ENCODE results near the gene PSMG3.

The PSMG3 gene

DNA sequence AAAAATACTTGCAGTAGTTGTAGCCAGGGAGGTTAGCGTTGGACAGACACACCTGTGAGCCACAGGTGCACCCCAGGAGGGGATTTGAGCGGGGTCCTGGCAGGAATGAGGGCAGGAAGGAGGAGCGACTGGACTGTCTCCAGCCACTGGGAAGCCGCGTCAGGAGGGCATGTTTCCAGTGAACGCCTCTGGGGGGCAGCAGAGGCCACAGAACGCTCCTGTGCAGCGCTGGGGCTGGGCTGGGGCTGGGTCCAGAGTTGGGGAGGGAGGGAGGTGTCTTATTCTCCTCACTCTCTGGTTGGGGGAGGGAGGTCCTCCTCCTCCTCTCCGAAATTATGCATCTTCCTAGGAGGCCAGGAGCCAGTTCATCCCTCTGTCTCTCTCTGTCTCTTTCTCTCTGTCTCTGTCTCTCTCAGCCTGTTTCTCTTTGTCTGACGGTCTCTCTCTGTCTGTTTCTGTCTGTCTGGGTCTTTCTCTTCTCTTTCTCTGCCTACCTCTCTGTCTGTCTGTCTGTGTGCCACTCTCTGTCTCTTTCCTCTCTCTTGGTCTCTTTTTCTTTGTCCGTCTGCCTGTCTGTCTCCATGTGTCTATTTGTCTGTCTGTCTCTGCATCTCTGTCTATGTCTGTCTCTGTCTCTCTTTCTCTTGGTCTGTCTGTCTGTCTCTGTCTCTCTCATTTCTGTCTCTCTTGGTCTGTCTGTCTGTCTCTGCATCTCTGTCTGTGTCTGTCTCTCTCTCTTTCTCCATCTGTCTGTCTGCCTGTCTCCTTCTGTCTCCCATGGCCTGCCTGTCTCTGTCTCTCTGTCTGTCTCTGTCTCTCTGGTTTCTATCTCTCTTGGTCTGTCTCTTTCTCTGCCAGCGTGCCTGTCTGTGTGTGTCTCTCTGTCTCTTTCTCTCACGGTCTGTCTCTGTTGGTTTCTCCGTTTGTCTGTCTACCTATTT is 9.9 kb upstream of the PSMG3 start:
- H3K27ac Mint-ChIP-seq = peak overlapping the region; percentile 1
- peaks cover 5% of the 10 kb centered on the region for H3K27me3 Mint-ChIP-seq

GRCh38 chr7:1578513-1578912 is 8.7 kb upstream of the PSMG3 start:
- Mint-ChIP-seq H3K27me3 (peaks cover 5% of the 10 kb centered on the region), H3K9me3 (peaks cover 12% of the 10 kb centered on the region), H3K27ac (peak overlapping the region; percentile 1), H3K4me3 (no peak overlapping the region), H3K36me3 (ENCODE audit: low read depth) (peaks cover 13% of the 10 kb centered on the region), H3K4me1 (ENCODE audit: low read depth) (peaks cover 30% of the 10 kb centered on the region)
- intact Hi-C loops (cut with micrococcal nuclease) = no loop called here

More for the DNA sequence above, 9.9 kb upstream of the PSMG3 start:
- Mint-ChIP-seq H3K4me3 (no peak overlapping the region), H3K4me1 (ENCODE audit: low read depth) (peaks cover 23% of the 10 kb centered on the region), H3K36me3 (ENCODE audit: low read depth) (peaks cover 6% of the 10 kb centered on the region), H3K9me3 (peaks cover 12% of the 10 kb centered on the region)
- intact Hi-C loops (cut with micrococcal nuclease) = loop anchor here (1.0 kb wide), 1 partner anchor 769 kb away; no protein-coding TSS in a partner anchor

DNA sequence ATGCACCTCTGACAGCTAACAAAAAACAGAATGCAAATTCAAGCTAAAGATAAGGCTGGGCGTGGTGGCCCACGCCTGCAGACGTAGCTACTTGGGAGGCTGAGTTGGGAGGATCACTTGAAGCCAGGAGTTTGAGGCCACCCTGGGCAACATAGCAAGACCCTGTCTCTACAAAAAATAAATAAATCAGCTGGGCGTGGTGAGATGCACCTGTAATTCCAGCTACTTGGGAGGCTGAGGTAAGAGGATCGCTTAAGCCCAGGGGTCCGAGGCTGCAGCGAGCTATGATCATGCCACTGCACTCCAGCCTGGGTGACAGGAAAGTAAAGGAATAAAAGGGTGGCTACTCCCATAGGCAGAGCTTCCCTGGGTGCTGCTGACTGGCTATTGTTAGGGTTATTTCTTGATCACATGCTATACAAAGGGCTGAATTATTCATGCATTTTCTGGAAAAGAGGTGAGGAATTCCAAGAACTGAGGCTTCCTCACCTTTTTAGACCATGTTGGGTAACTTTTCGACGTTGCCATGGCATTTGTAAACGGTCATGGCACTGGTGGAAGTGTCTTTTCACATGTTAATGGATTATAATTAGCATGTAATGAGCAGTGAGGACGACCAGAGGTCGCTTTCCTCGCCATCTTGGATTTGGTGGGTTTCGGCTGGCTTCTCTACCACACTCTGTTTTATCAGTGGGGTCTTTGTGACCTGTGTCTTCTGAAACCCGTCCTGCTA is 6.9 kb upstream of the PSMG3 start:
- H3K4me3 Mint-ChIP-seq = no peak overlapping the region
- peaks cover 47% of the 10 kb centered on the region for H3K4me1 Mint-ChIP-seq (ENCODE audit: low read depth)
- intact Hi-C loops (cut with micrococcal nuclease) = no loop called here
- H3K27ac Mint-ChIP-seq = no peak overlapping the region
- H3K27me3 Mint-ChIP-seq = peaks cover 5% of the 10 kb centered on the region
- H3K36me3 Mint-ChIP-seq (ENCODE audit: low read depth) = peaks cover 20% of the 10 kb centered on the region
- H3K9me3 Mint-ChIP-seq = peaks cover 12% of the 10 kb centered on the region

DNA sequence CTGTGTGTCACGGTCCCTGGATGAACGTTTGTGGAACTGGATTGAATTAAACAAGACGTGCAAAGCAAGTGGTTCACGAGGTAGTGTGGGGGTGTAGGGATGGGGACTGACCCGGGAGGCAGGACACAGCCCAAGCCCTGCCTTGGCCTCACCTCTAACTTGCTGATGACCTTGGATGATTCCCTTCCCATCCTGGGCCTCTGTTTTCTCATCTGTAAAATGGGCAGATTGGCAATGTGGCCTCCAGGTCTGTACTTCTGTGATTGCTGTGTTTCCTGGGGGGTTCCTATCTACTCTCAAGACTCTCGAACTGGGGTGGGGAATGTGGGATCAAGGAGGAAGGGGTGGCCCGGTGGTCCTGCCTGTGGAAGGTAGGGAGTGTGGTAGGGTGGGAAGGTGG is 6.0 kb upstream of the PSMG3 start:
- H3K4me1 Mint-ChIP-seq (ENCODE audit: low read depth) = peaks cover 54% of the 10 kb centered on the region
- intact Hi-C loops (cut with micrococcal nuclease) = no loop called here
- H3K9me3 Mint-ChIP-seq = peaks cover 12% of the 10 kb centered on the region
- no peak overlapping the region for H3K4me3 Mint-ChIP-seq
- no peak overlapping the region for H3K27ac Mint-ChIP-seq
- peaks cover 5% of the 10 kb centered on the region for H3K27me3 Mint-ChIP-seq
- peaks cover 21% of the 10 kb centered on the region for H3K36me3 Mint-ChIP-seq (ENCODE audit: low read depth)

DNA sequence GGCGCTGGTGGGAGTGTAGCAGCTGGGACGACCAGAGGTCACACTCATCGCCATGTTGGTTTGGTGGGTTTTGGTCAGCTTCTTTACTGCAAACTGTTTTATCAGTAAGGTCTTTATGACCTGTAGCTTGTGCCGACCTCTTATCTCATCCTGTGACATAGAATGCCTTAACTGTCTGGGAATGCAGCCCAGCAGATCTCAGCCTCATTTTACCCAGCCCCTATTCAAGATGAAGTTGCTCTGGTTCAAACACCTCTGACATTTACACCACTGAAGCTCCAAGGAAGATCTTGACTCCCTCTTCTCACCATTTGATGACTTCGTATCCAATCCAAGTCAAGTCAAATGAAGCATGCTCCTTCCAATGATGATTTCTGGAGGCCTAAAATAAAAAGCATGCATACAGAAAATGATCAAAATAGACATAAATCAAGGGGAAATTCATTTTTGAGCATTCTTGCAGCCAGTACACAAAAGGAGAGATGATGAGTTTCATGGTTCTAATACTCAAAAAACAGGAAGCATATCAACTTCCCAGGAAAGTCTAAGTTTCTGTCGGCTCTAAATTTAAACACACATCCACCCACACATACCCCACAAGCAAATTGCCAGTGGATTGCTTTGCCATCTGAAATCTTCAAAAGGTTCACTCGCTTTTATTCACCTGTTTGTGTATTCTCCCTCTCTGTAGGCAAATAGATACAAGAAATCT is 2.4 kb upstream of the PSMG3 start:
- no peaks in the 10 kb centered on the region for H3K9me3 Mint-ChIP-seq
- H3K27me3 Mint-ChIP-seq = no peaks in the 10 kb centered on the region
- H3K4me1 Mint-ChIP-seq (ENCODE audit: low read depth) = peaks cover 53% of the 10 kb centered on the region
- H3K36me3 Mint-ChIP-seq (ENCODE audit: low read depth) = peaks cover 43% of the 10 kb centered on the region
- intact Hi-C loops (cut with micrococcal nuclease) = no loop called here
- H3K4me3 Mint-ChIP-seq = peak overlapping the region; percentile 15
- peak overlapping the region; percentile 93 for H3K27ac Mint-ChIP-seq

- no peaks in the 10 kb centered on the region for H3K9me3 Mint-ChIP-seq
- peaks cover 71% of the 10 kb centered on the region for H3K36me3 Mint-ChIP-seq (ENCODE audit: low read depth)
- peak overlapping the region; percentile 94 for H3K4me3 Mint-ChIP-seq
- H3K27me3 Mint-ChIP-seq = peaks cover 1% of the 10 kb centered on the region
- intact Hi-C loops (cut with micrococcal nuclease) = loop anchor here (1.0 kb wide), 1 partner anchor 37 kb away; no protein-coding TSS in a partner anchor
- H3K4me1 Mint-ChIP-seq (ENCODE audit: low read depth) = peaks cover 81% of the 10 kb centered on the region
- peak overlapping the region; percentile 93 for H3K27ac Mint-ChIP-seq
These were observed 396 bp downstream of the PSMG3 start for GRCh38 chr7:1569440-1569832.

GRCh38 chr7:1569016-1569415 is 816 bp downstream of the PSMG3 start:
- peaks cover 1% of the 10 kb centered on the region for H3K27me3 Mint-ChIP-seq
- H3K36me3 Mint-ChIP-seq (ENCODE audit: low read depth) = peaks cover 68% of the 10 kb centered on the region
- no peaks in the 10 kb centered on the region for H3K9me3 Mint-ChIP-seq
- peaks cover 79% of the 10 kb centered on the region for H3K4me1 Mint-ChIP-seq (ENCODE audit: low read depth)
- intact Hi-C loops (cut with micrococcal nuclease) = loop anchor here (1.0 kb wide), 1 partner anchor 37 kb away; no protein-coding TSS in a partner anchor
- peak overlapping the region; percentile 93 for H3K27ac Mint-ChIP-seq
- H3K4me3 Mint-ChIP-seq = peak overlapping the region; percentile 94

DNA sequence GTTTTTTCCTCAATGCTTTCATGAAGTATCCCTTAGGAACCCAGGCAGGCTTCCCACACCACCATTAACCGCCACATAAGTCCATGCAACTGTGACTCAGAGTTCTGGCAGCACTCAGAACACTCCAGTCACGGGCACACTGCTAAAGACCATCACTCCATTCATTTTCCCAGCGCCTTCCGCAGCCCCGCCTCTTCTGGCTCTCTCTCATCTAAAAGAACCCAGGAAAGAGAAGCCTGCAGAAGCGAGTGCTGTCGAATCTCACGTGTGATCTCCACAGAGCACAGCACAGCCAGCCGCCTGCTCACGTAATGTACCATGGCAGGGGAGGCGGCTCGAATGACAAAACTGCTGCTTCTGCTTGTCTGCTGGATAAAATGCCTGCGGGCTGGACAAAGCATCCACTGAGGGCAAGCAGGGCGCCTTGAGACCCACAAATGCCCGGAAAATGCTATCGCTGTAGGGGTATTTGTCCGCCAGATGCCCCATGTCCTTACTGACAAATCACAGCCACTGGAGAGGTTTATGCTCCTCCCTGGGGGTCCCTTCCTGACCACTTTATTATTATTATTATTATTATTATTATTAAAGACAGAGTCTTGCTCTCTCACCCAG is 1.8 kb downstream of the PSMG3 start:
- Mint-ChIP-seq H3K4me1 (ENCODE audit: low read depth) (peaks cover 70% of the 10 kb centered on the region), H3K9me3 (no peaks in the 10 kb centered on the region), H3K36me3 (ENCODE audit: low read depth) (peaks cover 61% of the 10 kb centered on the region), H3K27me3 (peaks cover 1% of the 10 kb centered on the region), H3K27ac (peak overlapping the region; percentile 93), H3K4me3 (peak overlapping the region; percentile 8)
- intact Hi-C loops (cut with micrococcal nuclease) = no loop called here

DNA sequence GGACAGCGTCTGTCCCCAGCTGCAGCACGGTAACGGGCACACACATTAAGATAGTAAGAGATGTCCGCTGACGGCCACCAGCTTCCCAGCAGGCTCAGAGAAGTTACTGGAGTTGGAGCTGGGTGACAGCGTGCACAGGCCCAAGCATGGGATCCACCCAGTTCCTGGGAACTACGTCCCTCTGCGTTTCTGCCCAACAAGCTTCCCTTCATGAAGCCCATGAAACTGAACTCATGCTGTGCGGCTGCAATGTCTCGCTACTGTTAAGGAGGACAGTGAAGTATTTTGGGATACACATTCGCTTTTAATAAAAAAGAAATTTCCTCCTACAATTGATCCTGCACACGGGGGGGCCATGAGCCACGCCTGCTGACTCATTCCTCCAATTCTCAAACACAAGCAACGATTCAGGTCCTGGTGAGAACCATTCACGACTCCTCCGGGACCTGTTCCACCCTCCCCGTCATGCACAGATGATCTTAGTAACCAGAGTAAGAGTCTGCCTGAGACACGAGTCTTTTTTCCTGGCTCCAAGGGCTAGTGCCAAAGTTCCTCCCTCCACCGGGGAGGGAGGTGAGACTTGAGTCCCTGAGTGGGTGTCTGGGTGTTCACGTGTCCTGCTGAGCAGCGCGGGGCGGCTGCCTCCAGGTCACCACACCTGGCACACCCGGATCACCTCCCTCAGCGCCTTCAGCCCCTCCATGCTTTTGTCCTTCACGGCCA is 2.6 kb downstream of the PSMG3 start:
- H3K27ac Mint-ChIP-seq = peak overlapping the region; percentile 93
- intact Hi-C loops (cut with micrococcal nuclease) = no loop called here
- H3K27me3 Mint-ChIP-seq = peaks cover 2% of the 10 kb centered on the region
- H3K9me3 Mint-ChIP-seq = no peaks in the 10 kb centered on the region
- peaks cover 62% of the 10 kb centered on the region for H3K4me1 Mint-ChIP-seq (ENCODE audit: low read depth)
- H3K36me3 Mint-ChIP-seq (ENCODE audit: low read depth) = peaks cover 58% of the 10 kb centered on the region
- peak overlapping the region; percentile 62 for H3K4me3 Mint-ChIP-seq

GRCh38 chr7:1566687-1567048 is 3.2 kb downstream of the PSMG3 start:
- Mint-ChIP-seq H3K9me3 (no peaks in the 10 kb centered on the region), H3K27ac (peak overlapping the region; percentile 93), H3K36me3 (ENCODE audit: low read depth) (peaks cover 58% of the 10 kb centered on the region), H3K4me3 (peak overlapping the region; percentile 62), H3K27me3 (peaks cover 6% of the 10 kb centered on the region), H3K4me1 (ENCODE audit: low read depth) (peaks cover 57% of the 10 kb centered on the region)
- intact Hi-C loops (cut with micrococcal nuclease) = no loop called here

DNA sequence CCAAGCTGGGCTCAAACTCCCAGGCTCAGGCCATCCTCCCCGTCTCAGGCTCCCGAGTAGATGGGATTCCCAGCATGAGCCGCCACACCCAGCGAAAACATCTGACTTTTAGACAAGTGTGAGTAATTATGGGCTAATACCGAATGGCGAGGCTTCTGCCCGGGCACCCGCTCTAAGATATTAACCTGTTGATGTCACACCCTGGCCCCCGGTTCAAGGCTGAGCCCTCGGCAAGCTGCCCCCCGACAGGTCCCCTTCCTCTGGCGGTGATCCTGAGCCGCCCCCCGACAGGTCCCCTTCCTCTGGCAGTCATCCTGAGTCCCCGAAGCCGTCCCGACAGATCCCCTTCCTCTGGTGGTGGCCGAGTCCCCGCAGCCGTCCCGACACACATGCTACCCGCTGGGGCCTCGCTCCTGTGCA is 5.2 kb downstream of the PSMG3 start:
- Mint-ChIP-seq H3K27me3 (peaks cover 6% of the 10 kb centered on the region), H3K4me3 (no peak overlapping the region), H3K9me3 (no peaks in the 10 kb centered on the region), H3K36me3 (ENCODE audit: low read depth) (peaks cover 49% of the 10 kb centered on the region), H3K27ac (peak overlapping the region; percentile 93), H3K4me1 (ENCODE audit: low read depth) (peaks cover 49% of the 10 kb centered on the region)
- intact Hi-C loops (cut with micrococcal nuclease) = no loop called here

DNA sequence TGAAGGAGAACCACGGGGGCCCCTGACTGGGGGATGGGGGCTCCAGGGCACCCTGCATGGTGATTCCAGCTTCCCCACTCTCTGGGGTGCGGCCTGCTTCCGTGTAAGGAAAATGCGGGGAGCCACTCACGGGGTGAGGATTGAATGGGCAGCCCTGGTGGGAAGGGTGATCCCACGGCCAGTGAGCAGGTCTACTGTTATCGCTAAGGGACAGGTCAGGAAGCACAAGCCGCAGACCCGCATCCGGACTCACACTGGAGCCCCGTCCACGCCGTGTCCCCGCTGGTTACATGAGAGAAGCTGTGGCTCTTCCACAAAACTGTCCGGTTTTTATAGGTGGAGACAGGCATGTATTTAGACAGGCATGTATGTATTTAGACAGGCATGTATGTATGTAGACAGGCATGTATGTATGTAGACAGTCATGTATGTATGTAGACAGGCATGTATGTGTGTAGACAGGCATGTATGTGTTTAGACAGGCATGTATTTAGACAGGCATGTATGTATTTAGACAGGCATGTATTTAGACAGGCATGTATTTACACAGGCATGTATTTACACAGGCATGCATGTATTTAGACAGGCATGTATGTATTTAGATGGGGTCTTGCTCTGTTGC is 5.7 kb downstream of the PSMG3 start:
- H3K36me3 Mint-ChIP-seq (ENCODE audit: low read depth) = peaks cover 46% of the 10 kb centered on the region
- no peaks in the 10 kb centered on the region for H3K9me3 Mint-ChIP-seq
- peaks cover 6% of the 10 kb centered on the region for H3K27me3 Mint-ChIP-seq
- peak overlapping the region; percentile 93 for H3K27ac Mint-ChIP-seq
- H3K4me1 Mint-ChIP-seq (ENCODE audit: low read depth) = peaks cover 47% of the 10 kb centered on the region
- intact Hi-C loops (cut with micrococcal nuclease) = no loop called here
- H3K4me3 Mint-ChIP-seq = no peak overlapping the region
